ENCODE measurements around the gene IFI16.
A peak's percentile ranks its signal among the peaks of the same experiment; 100 is the strongest.
"Not testable (repeated sequence)": the region's sequence is repeated elsewhere in the genome, so short reads cannot be mapped to it uniquely, and the experiment has no call there.

The IFI16 gene

DNA sequence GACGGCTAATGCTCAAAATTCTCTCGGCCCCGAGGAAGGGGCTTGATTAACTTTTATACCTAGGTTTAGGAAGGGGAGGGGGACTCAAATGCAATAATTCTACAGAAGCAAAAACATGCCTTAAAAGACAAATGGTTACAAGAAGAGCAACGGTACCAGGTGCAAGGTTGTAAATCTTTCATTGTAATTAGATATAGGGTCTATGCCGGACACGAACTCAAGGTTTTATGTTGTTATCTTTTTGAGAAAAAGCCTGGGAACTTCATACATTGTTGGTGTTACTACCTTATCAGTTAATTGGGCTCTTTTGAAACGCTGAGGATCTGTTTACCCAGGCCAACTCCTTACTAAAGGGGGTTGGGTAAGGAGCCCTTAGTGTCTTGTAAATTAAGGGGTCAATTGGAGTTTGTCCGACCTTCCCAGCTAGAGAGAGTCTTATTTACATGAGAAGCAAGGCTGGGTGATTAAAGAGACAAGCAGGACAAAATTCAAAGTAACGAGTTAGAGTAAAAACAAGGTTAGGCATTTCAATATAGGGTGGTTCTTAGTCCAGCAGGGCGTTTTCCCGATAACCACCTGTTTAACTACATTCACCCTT is 3.4 kb upstream of the IFI16 start:
- Histone ChIP-seq H3K4me1 (ENCODE audit: control insufficient read depth, insufficient read depth, low read length) (peaks cover 52% of the 10 kb centered on the region), H3K27me3 (ENCODE audit: control insufficient read depth, insufficient read depth, low read length) (peaks cover 12% of the 10 kb centered on the region; the same call in 1 of the 2 replicates), H3K4me3 (ENCODE audit: low read depth, low read length) (peak overlapping the region; percentile 51)
- not testable (repeated sequence) for H3K9me3 ChIP-seq (ENCODE audit: control insufficient read depth, insufficient read depth, low read depth, low read length); H3K9ac ChIP-seq (ENCODE audit: low read length); H3K27ac ChIP-seq (ENCODE audit: low read depth, low read length); H3K36me3 ChIP-seq (ENCODE audit: control insufficient read depth, insufficient read depth, low read length)

DNA sequence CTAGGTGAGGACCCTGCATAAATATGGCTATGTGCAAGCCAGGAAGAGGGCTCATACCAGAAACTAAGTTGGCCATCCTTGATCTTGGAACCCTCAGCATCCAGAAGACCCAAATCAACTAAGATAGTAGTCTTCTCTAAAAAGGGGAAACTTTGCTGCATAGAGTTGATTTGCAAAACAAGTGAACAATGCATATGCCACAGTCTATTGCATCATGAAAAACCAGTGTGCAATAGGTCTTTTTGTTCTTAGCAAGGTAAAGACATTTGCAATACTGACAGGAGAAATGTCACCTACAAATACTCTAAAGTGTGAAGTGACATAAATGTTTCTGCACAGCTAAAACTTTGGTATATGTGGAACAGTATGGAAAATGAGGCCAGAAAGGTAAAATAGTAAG is 2.0 kb upstream of the IFI16 start:
- H3K4me3 ChIP-seq (ENCODE audit: low read depth, low read length): no peak overlapping the region
- H3K36me3 ChIP-seq (ENCODE audit: control insufficient read depth, insufficient read depth, low read length): no peaks in the 10 kb centered on the region
- H3K4me1 ChIP-seq (ENCODE audit: control insufficient read depth, insufficient read depth, low read length): peaks cover 46% of the 10 kb centered on the region

DNA sequence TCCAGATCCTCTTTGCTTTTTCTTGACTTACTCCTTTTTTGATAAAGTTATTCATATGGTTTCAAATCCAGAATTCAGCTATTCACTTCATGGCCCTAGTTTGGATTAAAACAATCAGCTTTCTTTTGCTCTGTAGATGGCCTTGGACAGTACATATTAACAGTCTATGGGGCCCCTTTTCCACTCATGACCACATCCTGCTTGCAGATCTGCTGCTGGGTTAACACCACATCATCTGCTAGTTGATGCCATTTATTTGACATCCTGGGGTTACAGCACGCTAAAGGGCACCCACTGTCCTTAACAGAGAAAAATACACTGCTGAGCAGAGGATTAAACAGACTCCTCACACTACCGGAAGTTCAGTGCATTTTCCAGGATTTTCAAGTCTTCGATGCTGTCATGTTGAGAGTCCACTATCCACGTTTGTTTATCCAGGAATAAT is 941 bp upstream of the IFI16 start:
- no peak overlapping the region for H3K27ac ChIP-seq (ENCODE audit: low read depth, low read length)
- H3K27me3 ChIP-seq (ENCODE audit: control insufficient read depth, insufficient read depth, low read length): peaks cover 12% of the 10 kb centered on the region; the same call in 1 of the 2 replicates
- no peaks in the 10 kb centered on the region for H3K9me3 ChIP-seq (ENCODE audit: control insufficient read depth, insufficient read depth, low read depth, low read length)
- peaks cover 41% of the 10 kb centered on the region for H3K4me1 ChIP-seq (ENCODE audit: control insufficient read depth, insufficient read depth, low read length)
- H3K4me3 ChIP-seq (ENCODE audit: low read depth, low read length): no peak overlapping the region
- H3K9ac ChIP-seq (ENCODE audit: low read length): no peak overlapping the region
- H3K36me3 ChIP-seq (ENCODE audit: control insufficient read depth, insufficient read depth, low read length): no peaks in the 10 kb centered on the region

More for the DNA sequence above, 2.0 kb upstream of the IFI16 start:
- H3K27ac ChIP-seq (ENCODE audit: low read depth, low read length): no peak overlapping the region
- no peak overlapping the region for H3K9ac ChIP-seq (ENCODE audit: low read length)
- H3K9me3 ChIP-seq (ENCODE audit: control insufficient read depth, insufficient read depth, low read depth, low read length): no peaks in the 10 kb centered on the region
- H3K27me3 ChIP-seq (ENCODE audit: control insufficient read depth, insufficient read depth, low read length): peaks cover 12% of the 10 kb centered on the region; the same call in 1 of the 2 replicates

DNA sequence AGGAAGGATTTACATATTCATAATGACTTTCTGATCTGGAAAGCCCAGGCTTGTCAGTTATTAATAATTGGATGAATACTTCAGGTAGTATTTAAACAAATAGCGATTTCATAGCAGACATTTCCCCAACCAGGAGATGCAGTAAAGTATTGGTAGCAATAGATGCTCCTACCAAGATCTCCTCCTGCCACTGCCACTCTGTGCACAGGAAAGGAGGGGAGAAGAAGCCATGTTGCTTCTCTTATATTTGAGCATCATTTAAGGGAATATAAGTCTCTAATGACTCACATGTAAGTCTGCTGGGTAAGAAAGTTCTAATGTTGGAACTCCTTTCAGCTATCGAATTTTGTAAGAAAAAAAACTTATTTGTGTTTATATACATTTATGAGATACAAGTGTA is 420 bp upstream of the IFI16 start:
- Histone ChIP-seq H3K36me3 (ENCODE audit: control insufficient read depth, insufficient read depth, low read length) (no peaks in the 10 kb centered on the region; the same call in 1 of the 2 replicates), H3K9me3 (ENCODE audit: control insufficient read depth, insufficient read depth, low read depth, low read length) (no peaks in the 10 kb centered on the region), H3K27ac (ENCODE audit: low read depth, low read length) (no peak overlapping the region), H3K4me3 (ENCODE audit: low read depth, low read length) (peak overlapping the region; percentile 39; the same call in 1 of the 2 replicates), H3K9ac (ENCODE audit: low read length) (no peak overlapping the region), H3K27me3 (ENCODE audit: control insufficient read depth, insufficient read depth, low read length) (peaks cover 12% of the 10 kb centered on the region; the same call in 1 of the 2 replicates), H3K4me1 (ENCODE audit: control insufficient read depth, insufficient read depth, low read length) (peaks cover 40% of the 10 kb centered on the region)

DNA sequence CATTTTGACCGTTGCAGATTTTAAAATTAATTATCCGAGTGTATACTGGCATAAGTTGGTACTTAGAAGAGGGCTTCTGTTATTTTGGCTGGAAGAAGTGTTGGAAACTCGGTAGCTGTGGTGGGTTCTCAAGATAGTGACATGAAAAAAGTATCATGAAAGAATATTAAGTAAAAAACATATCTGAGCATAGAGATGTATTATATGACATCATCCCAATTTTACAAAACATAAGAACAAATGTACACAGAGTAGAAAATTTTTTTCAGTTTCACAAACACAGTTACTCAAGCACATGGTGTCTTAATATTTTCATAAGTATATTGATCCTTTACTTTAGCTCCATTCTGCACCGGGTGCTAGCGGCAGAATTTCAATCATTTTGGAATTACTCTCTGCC is 684 bp downstream of the IFI16 start:
- Histone ChIP-seq H3K9me3 (ENCODE audit: control insufficient read depth, insufficient read depth, low read depth, low read length) (no peaks in the 10 kb centered on the region), H3K27me3 (ENCODE audit: control insufficient read depth, insufficient read depth, low read length) (peaks cover 5% of the 10 kb centered on the region; the same call in 1 of the 2 replicates), H3K9ac (ENCODE audit: low read length) (no peak overlapping the region), H3K36me3 (ENCODE audit: control insufficient read depth, insufficient read depth, low read length) (no peaks in the 10 kb centered on the region; the same call in 1 of the 2 replicates), H3K4me1 (ENCODE audit: control insufficient read depth, insufficient read depth, low read length) (peaks cover 30% of the 10 kb centered on the region), H3K27ac (ENCODE audit: low read depth, low read length) (no peak overlapping the region), H3K4me3 (ENCODE audit: low read depth, low read length) (peak overlapping the region; percentile 39; the same call in 1 of the 2 replicates)

DNA sequence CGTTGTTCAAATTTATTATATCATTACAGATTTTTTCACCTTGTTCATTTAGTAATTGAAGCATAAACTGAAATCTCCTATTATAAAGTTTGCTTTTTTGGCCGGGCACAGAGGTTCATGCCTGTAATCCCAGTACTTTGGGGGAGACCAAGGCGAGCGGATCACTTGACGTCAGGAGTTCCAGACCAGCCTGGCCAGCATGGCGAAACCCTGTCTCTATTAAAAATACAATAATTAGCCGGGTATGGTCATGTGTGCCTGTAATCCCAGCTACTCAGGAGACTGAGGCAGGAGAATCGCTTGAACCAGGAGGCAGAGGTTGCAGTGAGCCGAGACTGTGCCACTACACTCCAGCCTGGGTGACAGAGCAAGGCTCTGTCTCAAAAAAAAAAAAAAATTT is 1.3 kb downstream of the IFI16 start:
- H3K4me1 ChIP-seq (ENCODE audit: control insufficient read depth, insufficient read depth, low read length): peaks cover 25% of the 10 kb centered on the region

DNA sequence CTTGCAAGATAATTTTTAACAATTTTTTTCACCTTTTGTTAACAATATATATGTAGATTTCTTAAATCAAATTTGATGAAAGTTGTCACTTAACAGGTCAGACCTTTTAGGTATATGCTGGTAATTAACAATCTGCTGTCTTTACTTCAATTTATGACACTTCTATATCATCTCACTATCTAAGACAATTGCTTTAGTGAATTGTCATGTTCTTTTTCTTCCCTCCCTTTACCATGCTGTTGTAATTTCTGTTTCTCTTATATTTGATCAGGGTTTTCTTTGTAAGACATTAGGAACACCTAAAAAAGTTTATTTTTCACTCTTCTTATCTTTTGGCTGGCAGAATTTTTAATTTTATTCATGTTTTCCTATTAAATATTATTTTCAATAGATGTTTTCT is 2.0 kb downstream of the IFI16 start:
- Histone ChIP-seq H3K27ac (ENCODE audit: low read depth, low read length) (no peak overlapping the region), H3K9me3 (ENCODE audit: control insufficient read depth, insufficient read depth, low read depth, low read length) (no peaks in the 10 kb centered on the region), H3K4me1 (ENCODE audit: control insufficient read depth, insufficient read depth, low read length) (peaks cover 23% of the 10 kb centered on the region), H3K9ac (ENCODE audit: low read length) (no peak overlapping the region), H3K4me3 (ENCODE audit: low read depth, low read length) (no peak overlapping the region), H3K36me3 (ENCODE audit: control insufficient read depth, insufficient read depth, low read length) (no peaks in the 10 kb centered on the region; the same call in 1 of the 2 replicates), H3K27me3 (ENCODE audit: control insufficient read depth, insufficient read depth, low read length) (peaks cover 5% of the 10 kb centered on the region; the same call in 1 of the 2 replicates)

More for the DNA sequence above, 1.3 kb downstream of the IFI16 start:
- not testable (repeated sequence) for H3K9ac ChIP-seq (ENCODE audit: low read length); H3K27me3 ChIP-seq (ENCODE audit: control insufficient read depth, insufficient read depth, low read length); H3K27ac ChIP-seq (ENCODE audit: low read depth, low read length); H3K9me3 ChIP-seq (ENCODE audit: control insufficient read depth, insufficient read depth, low read depth, low read length); H3K36me3 ChIP-seq (ENCODE audit: control insufficient read depth, insufficient read depth, low read length)
- H3K4me3 ChIP-seq (ENCODE audit: low read depth, low read length): peak overlapping the region; percentile 39; the same call in 1 of the 2 replicates

DNA sequence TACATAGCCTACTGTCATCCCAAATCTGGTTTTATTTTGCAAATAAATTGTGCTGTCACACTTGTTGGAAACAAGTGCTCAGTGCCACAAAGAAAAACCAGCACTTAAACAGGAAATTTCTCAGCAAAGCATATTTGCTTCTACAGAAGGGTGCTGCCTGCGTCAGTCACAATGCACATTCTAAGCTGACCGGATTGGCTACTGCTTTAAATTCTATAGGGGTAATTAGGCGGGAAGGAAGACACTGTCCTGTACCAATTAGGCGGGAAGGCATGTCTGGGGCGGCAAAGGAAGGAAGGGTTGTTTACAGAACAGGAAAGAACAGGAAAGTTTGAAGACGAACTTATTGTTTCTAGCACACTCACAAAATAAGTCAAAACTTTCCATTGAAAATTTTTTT is 2.8 kb downstream of the IFI16 start:
- no peaks in the 10 kb centered on the region for H3K9me3 ChIP-seq (ENCODE audit: control insufficient read depth, insufficient read depth, low read depth, low read length)
- H3K4me1 ChIP-seq (ENCODE audit: control insufficient read depth, insufficient read depth, low read length): peaks cover 15% of the 10 kb centered on the region
- H3K27ac ChIP-seq (ENCODE audit: low read depth, low read length): no peak overlapping the region
- peaks cover 5% of the 10 kb centered on the region; the same call in 1 of the 2 replicates for H3K27me3 ChIP-seq (ENCODE audit: control insufficient read depth, insufficient read depth, low read length)
- no peaks in the 10 kb centered on the region; the same call in 1 of the 2 replicates for H3K36me3 ChIP-seq (ENCODE audit: control insufficient read depth, insufficient read depth, low read length)
- no peak overlapping the region for H3K4me3 ChIP-seq (ENCODE audit: low read depth, low read length)
- H3K9ac ChIP-seq (ENCODE audit: low read length): no peak overlapping the region

DNA sequence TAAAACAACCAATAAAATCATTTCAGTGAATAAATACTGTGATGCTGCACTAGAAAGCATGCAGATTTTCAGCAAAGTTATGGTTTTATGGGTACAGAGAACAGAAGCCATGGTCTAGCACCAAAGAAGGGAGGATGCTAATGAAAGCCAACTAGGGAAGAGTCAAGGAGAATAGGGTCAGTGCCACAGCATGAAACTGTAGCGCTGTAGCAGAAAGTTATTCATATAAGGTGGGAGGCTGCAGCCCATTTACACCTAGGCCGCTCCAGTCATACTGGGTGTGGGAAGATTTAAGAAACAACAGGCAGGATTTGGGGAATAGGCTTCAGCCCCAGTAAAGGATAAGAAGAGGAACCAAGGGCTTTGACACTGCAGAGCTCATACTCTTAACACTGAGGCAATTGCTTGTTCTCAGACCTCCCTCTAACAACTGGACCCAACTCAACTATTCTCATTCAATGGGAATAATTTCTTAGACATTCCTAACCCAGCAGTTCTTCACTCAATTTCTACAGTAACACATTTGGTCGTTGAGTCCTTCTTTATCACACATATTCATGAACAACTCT is 4.4 kb downstream of the IFI16 start:
- H3K36me3 ChIP-seq (ENCODE audit: control insufficient read depth, insufficient read depth, low read length): no peaks in the 10 kb centered on the region; the same call in 1 of the 2 replicates
- H3K27ac ChIP-seq (ENCODE audit: low read depth, low read length): no peak overlapping the region
- H3K4me3 ChIP-seq (ENCODE audit: low read depth, low read length): no peak overlapping the region
- no peaks in the 10 kb centered on the region for H3K9me3 ChIP-seq (ENCODE audit: control insufficient read depth, insufficient read depth, low read depth, low read length)
- no peaks in the 10 kb centered on the region; the same call in 1 of the 2 replicates for H3K27me3 ChIP-seq (ENCODE audit: control insufficient read depth, insufficient read depth, low read length)
- no peak overlapping the region for H3K9ac ChIP-seq (ENCODE audit: low read length)
- H3K4me1 ChIP-seq (ENCODE audit: control insufficient read depth, insufficient read depth, low read length): peaks cover 10% of the 10 kb centered on the region

DNA sequence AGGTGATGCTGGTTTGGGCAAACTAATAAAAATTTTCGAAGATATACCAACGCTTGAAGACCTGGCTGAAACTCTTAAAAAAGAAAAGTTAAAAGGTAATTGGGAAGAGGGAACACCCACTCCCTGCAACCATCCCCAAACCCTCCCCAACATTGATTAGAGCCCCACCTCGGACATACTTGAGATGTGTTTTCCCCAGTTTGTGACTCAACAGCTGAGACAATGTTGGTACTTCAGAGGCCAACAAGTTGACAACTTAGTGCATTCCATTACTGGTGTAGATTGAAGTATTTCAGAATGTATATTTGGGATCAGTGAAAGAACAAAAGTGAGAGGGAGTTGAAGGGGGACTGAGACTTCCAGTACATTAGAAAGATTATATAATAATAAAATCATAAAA is 5.1 kb downstream of the IFI16 start:
- peaks cover 5% of the 10 kb centered on the region for H3K4me1 ChIP-seq (ENCODE audit: control insufficient read depth, insufficient read depth, low read length)
- H3K4me3 ChIP-seq (ENCODE audit: low read depth, low read length): no peak overlapping the region
- no peaks in the 10 kb centered on the region; the same call in 1 of the 2 replicates for H3K36me3 ChIP-seq (ENCODE audit: control insufficient read depth, insufficient read depth, low read length)
- H3K27ac ChIP-seq (ENCODE audit: low read depth, low read length): no peak overlapping the region
- no peaks in the 10 kb centered on the region for H3K9me3 ChIP-seq (ENCODE audit: control insufficient read depth, insufficient read depth, low read depth, low read length)
- no peak overlapping the region for H3K9ac ChIP-seq (ENCODE audit: low read length)
- no peaks in the 10 kb centered on the region; the same call in 1 of the 2 replicates for H3K27me3 ChIP-seq (ENCODE audit: control insufficient read depth, insufficient read depth, low read length)

DNA sequence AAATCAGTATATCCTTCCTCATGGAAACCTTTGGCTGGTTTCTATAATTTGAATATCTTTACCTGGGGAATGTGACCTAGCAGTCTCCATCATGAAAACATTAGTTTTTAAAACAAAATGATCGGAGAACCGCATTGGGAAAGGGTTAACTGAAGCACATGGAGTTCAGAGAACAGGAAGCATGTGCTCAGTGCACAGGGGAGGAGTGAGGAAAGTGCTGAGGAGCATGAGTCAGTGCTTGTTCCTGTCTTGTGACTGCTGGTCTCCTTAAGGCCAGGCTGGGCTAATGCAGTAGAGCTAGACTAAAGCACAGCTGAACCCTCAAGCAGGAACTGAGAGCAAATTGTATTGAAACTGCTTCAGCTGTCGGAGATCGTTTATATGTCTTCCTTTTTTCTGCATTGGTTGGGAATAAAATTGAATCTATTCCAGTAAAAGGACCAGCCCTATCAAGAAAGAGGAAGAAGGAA is 5.8 kb downstream of the IFI16 start:
- Histone ChIP-seq H3K9ac (ENCODE audit: low read length) (no peak overlapping the region), H3K36me3 (ENCODE audit: control insufficient read depth, insufficient read depth, low read length) (no peaks in the 10 kb centered on the region; the same call in 1 of the 2 replicates)

More for the DNA sequence above, 5.8 kb downstream of the IFI16 start:
- Histone ChIP-seq H3K4me3 (ENCODE audit: low read depth, low read length) (no peak overlapping the region), H3K27me3 (ENCODE audit: control insufficient read depth, insufficient read depth, low read length) (no peaks in the 10 kb centered on the region; the same call in 1 of the 2 replicates), H3K27ac (ENCODE audit: low read depth, low read length) (no peak overlapping the region), H3K9me3 (ENCODE audit: control insufficient read depth, insufficient read depth, low read depth, low read length) (no peaks in the 10 kb centered on the region), H3K4me1 (ENCODE audit: control insufficient read depth, insufficient read depth, low read length) (no peaks in the 10 kb centered on the region)

Data from HUES6 (cell line).